HG03558 (cell line): ENCODE measurements around the gene FOXRED1.
"Not testable (repeated sequence)": the region's sequence is repeated elsewhere in the genome, so short reads cannot be mapped to it uniquely, and the experiment has no call there.

Experiments
- ATAC-seq: cut with Tn5 transposase; IDR thresholded peaks from one replicate; pipeline ENCODE4 v1.9.1; 2021; ENCODE audit warnings: moderate number of reproducible peaks; ENCODE audit not compliant: unreplicated experiment; ENCODE audit errors: extremely low read depth

FOXRED1 gene

DNA sequence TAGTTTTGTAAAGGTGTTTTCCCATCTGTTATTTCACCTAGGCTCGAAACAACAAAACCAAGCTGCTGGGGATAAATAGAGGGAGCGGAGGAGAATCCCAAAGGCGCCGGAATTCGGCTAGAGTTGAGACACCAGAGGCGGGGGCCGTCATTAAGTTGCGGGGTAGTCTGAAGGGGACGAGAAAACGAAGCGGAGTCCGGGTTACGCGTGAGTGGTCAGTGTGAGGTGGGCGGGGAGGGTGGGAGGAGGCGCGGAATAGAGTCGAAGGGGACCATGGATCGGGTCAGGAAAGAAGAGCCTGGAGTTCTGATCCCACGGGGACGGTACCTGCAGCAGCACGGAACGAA, 620 bp upstream of the FOXRED1 start:
- no peak for ATAC-seq

DNA sequence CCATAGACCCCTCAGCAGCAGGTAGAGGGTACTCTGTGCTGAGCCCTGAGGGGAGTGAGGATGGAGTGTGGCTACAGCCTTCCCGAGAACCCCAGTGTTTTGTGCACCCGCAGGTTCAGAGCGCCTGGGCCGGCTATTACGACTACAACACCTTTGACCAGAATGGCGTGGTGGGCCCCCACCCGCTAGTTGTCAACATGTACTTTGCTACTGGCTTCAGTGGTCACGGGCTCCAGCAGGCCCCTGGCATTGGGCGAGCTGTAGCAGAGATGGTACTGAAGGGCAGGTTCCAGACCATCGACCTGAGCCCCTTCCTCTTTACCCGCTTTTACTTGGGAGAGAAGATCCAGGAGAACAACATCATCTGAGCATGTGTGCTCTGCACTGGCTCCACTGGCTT, 8.4 kb downstream of the FOXRED1 start:
- no peak for ATAC-seq

DNA sequence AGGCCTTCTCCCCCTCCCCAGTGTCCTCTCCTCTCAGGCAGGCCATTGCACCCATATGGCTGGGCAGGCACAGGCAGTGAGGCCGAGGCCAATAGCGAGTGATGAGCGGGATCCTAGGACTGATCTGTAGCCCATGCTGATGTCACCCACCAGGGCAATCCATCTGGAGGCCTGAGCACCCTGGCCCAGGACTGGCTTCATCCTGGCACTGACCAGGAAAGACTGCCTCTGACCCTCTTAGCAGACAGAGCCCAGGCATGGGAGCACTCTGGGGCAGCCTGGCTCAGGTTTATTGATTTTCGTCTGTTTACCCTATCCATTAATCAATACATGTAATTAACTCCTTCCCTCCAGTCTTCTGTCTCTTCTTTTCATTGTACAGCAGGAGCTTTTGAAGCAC, 8.8 kb downstream of the FOXRED1 start:
- ATAC-seq = no peak

DNA sequence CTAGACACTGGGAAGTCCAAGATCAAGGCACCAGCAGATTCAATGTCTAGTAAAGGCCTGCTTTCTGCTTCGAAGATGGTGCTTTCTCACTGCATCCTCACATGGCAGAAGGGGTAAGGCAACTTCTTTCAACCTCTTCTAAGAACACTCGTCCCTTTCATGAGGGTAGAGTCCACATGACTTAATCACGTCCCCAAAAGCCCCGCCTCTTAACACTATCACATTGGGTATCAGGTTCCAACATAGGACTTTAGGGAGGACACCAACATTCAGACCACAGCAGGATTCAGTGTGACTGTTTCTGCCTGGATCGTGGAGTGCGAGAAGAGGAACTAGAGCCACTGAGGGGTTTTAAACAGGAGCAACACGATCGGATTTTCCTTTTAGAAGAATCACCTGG, 10.2 kb downstream of the FOXRED1 start:
- ATAC-seq = no peak

DNA sequence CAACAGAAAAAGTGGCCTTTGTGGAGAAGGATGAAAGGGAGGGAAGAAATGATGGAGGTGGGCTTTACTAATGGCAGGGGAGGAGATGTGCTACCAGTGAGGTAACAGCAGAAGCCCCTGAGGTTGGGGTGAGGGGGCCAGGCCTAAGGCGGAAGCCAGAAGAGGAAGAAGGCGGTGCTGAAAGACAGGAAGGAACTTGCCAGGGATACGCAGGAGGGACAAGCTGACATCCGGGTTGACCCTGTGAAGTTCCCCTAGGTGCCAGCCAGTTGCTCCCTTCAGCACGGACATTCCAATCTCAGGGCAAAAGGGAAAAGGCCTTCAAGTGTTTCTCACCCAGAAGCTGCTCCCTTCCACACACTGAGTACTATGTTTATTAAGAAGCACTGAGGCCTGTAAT, 11.6 kb downstream of the FOXRED1 start:
- ATAC-seq = no peak

DNA sequence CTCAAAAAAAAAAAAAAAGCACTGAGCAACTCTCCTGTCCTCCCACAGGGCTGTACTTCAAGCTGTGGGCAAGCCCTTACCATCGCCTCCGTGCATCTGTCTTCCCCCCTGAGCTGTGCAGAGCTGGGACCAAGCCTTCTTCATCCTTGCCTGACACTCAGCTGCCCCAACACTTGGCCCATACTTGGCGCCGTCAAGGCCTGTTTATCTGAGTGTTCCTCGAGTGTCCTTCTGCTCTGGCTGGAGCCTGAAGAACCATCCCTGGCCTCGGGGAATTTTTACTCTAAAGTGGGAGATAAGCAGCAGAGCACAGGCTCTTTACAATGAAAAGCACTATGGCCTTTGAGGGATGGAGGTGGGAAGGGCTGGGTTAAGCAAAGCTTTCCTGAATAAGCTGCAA, 12.3 kb downstream of the FOXRED1 start:
- ATAC-seq = no peak

DNA sequence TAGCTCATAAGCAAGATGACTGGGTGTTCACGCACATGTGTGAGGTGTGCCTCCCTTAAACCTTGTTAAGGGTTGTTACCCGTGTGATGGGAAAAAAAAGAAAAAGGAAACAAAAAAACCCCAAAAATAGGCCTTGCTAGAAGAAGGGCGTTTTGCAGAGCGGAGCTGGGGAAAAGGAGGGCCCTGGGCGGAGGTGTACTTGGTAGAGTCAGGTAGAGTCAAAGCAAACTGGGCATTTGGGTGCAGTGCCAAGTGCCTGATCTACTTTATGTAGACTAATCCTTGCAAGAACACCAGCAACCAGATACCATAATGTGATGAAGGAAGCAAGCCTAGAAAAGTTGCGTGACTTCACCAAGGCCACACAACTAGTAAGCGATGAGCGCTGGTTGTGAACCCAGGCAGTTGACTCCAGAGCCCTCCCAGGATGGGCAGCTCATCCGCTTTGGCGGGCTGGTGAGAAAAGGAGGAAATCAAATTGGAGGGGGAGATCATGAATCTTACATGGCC, 12.8 kb downstream of the FOXRED1 start:
- ATAC-seq = no peak

DNA sequence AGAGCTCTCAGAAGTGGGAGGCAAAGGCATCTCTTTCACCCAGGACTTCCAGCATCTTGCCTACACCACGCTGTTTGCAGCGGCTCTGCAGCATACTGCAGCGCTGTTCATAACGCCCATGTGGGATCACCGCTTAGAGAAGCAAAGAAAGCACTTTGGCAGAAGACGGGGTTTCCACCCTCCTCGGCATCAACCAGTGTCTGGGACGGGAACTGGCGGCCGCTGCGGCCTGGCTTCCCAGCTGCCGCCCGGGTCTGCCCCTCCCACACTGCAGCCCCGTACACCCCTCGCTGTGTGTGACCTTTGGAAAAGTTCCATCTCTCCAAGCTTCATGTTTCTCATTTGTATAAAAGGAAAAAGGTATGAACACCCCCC, 13.4 kb downstream of the FOXRED1 start:
- ATAC-seq = no peak

DNA sequence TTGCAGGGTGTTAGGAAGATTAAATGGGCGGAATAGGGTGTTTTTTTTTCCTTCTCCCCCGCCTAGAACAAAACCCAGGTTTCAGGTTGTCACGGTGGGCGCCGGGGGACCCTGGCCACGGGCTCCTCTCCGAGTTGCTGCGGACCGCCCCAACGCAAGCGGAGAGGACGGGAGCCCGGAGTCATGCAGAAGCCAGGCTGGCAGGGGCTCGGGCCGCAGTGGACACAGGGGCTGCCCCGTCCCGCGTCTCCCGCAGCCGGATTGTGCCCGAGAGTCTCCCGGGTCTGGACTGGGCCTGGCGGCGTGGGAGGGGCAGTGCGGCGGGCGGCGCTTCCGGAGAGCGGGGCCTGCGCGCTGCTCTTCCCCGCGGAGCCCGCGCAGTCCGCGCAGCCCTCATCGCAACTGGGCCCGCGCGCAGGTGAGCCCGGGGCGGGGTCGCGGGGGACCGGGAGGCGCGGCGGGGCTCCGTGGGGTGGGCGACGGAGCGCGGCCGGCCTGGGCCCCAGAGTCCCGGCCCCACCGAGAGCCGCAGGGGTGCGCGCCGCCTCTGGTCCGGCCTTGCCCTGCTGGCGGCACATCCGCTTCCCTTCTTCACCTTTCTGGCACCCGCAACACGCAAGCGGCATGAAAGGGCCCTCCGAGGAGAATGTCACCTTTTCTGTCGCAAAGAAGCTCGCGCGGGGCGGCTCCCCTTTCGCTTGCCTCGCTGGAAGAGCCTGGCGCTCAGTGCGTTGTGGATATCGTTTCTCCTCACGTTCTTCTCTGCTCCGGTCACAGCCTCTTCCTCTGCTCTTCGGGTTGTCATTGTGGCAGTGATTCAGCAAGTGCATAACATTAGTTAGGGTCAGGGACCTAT, 14.0 kb downstream of the FOXRED1 start, which contains the start of gene TIRAP:
TSS of gene TIRAP (plus strand) at position 358 of the 856 bp plus-strand sequence. CDS start 7,802 bp downstream, outside the sequence.
- ATAC-seq = peak; percentile 34

DNA sequence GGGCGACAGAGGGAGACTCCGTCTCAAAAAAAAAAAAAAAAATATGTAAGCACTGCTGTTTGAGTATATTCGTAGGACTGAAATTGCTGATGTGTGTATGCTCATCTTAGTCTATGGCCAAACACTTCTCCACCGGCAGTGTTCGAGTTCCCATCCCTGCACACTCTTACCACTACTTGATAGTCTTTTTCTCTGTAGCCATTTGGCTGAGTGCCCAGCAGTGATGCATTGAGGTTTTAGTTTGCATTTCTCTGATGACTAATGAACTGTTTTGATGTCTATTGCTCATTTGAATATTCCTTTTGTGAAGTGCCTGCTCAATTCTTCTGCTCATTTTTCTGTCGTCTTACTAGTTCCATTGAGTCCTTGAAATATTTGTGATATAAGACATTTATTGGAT, 15.9 kb downstream of the FOXRED1 start:
- ATAC-seq = peak; percentile 59

DNA sequence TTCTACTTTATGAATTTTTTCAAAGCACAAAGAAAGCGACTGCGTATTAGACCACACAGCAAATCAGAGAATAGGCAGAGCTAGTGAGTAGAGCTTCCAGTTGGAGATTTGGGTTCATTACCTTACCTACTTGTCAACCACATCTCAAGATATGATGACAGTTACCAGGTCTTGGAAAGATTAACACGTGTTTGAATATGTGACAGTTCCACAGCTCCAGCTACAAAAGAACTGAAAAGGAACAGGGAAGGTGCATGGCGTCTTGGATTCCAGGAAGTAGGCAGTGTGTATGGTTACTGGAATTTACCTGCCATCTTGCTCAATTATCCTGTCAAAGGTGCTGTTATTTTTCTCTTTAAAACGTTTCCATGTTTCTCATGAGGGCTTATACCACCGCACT, 19.3 kb downstream of the FOXRED1 start:
- no peak for ATAC-seq

DNA sequence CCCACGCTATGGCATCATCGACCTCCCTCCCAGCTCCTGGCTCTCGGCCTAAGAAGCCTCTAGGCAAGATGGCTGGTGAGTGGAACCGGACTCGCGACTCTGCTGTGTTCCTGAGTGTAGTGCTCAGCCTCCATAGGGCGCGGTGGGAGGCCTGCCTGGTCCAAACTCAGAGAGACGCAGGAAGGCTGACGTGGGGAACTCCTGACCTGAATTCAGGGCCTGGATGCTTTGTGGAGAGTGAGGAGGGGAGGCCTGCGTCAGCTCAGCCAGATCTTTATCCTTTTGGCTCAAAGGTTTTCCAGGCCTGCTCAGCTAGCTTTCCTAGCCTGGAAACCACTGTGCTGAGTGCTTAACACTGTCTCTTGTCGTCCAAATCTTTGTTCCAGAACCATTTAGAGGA, 21.9 kb downstream of the FOXRED1 start:
- ATAC-seq = no peak

DNA sequence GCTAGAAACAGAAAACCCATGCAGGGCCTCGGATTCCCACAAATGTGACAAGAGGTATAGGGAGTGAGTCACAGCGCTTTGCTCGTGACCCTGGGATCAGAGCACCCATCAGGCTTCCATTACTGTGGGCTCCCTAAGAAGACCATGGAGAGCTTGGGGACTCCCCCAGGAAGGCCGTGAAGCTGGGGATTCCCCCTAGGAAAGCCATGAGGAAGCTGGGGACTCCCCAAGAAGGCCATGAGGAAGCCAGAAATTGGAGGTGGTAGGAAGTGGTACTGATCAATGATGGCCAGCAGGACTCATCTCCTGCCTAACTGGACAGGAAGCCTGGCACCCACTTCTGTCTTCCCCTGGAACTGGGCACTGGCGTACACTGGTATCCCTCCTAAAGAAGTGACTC, 24.8 kb downstream of the FOXRED1 start:
- no peak for ATAC-seq

DNA sequence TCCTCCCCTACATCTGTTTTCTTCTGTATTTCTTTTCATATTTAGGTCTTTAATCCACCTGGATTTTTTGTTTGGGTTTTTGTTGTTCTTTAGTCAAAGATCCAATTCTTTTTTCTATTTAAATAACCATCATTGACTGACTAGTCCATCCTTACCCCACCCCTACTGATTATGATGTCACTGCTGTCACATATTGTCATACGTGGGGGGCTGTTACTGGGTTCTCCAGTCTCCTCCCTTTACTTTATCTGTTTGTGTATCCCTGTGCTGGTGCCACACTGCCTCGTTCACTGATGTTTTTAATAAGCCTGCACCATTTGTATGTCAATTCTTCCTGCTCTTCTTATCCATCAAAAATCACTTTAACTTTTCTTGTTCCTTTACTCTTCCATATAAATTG, 28.1 kb downstream of the FOXRED1 start:
- ATAC-seq = no peak

DNA sequence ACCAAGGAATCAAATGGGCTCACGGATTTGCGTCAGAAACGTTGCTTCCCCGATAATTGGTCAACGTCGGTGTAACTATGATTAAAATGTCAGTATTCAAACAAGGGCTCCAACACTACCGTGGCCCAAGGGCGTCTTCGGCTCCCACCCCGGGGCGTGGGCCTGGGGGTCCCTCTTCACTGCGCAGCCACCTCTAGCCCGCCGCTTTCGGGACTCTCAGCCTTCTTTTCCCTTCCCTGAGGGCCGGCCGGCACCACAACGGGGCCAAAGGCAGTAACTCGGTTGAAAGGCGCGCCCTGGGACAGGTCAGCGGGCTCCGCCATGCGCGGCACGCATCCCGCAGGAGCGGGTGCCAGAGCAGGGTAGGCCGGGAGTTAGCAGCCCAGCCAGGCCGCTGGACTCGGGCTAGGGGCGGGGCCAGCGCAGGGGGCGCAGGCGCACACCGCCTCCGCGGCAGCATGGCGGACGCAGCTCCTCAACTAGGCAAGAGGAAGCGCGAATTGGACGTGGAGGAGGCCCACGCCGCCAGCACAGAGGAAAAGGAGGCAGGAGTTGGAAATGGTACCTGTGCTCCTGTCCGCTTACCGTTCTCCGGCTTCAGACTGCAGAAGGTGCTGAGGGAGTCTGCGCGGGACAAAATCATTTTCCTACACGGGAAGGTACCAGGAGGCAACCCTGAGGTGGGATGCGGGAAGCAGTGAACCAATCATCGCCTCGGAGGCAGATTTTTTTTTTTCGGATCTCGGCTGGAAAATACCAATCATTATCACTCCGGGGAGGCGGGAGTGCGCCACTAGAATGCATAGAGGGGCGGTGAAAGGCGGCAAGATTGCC, 34.9 kb downstream of the FOXRED1 start, which contains the start of gene DCPS:
TSS of gene DCPS (plus strand) at position 438 of the 834 bp plus-strand sequence. CDS start at position 459, 21 bp downstream.
- ATAC-seq = peak; percentile 65

DNA sequence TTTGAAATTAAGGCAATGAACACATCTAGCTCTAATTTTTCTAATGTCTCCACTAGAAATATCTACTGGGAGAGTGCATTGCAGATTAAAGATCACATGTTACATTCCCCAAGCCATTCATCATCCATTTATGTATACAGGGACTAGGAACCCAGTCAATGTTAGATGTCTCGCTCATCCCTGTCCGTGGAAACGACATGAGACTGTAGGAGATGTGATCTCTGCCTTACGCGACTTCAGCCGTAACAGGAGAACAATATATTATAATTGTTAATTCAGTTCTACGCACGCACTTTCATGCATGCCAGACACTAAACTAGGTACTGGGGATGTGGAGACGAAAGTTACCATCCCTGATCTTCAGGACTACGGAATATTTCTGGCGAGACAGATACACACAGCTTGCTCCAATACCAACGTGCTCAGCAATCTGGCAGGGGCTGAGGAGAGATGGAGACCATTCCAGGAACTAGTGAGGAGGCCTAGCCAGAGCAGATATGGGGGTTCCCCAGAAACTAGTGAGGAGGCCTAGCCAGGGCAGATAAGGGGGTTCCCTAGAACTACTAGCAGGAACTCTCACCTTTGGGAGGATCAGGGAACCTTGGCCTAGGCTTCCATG, 35.6 kb downstream of the FOXRED1 start:
- no peak for ATAC-seq

DNA sequence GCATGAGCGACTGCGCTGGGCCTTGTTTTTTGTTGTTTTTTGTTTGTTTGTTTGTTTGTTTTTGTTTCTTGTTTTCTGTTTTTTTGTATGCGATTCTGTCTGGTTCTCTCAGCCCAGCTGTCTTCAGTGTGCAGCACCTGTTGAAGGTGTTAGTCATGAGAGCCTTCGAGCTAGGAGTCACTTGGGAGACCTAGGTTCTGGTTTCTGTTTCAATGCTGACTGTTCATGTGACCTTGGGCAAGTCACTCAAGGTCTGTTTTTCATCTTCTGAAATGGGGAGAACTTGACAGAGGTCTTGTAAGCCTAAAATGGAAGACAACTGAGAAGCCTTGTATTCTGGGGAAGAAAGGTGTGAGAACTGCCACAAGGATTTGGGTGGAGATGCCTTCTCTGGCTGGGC, 36.7 kb downstream of the FOXRED1 start:
- ATAC-seq = peak; percentile 46

DNA sequence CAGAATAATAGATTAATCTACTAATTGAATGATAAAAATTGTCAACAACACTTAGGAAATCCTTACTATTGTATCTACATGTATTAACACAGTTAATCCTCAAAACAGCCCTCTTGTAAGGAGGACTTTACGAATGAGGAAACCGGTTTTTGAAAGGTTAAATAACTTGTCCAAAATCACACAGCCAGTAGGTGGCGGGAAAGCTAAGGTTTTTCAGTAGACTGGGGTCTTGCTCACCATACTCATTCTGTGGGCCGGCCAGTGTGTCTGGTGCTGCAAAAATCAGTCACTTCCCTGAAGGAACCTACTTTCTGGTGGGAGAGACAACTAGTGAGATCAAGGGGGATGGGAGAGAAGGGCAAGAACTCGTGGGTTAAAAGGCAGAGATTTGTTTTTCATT, 38.8 kb downstream of the FOXRED1 start:
- no peak for ATAC-seq

DNA sequence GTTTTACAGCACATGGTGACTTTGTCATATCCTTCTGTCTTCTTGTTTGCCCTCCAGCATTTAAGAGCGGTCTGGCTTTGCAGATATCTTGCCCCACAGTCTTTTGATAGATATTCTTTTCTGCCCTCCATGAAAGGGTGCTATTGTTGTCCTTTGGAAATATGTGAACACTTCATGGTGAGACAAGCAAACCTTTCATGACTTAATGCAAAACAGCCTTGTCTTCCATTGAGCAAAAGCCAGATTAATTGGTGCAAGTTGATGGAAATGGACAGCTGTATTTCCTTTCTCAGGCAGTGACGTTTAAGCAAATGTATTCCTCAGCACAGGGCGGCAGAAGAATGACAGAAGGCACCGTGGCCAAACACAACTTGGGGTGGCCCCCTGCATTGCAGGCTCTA, 39.3 kb downstream of the FOXRED1 start:
- ATAC-seq = no peak

DNA sequence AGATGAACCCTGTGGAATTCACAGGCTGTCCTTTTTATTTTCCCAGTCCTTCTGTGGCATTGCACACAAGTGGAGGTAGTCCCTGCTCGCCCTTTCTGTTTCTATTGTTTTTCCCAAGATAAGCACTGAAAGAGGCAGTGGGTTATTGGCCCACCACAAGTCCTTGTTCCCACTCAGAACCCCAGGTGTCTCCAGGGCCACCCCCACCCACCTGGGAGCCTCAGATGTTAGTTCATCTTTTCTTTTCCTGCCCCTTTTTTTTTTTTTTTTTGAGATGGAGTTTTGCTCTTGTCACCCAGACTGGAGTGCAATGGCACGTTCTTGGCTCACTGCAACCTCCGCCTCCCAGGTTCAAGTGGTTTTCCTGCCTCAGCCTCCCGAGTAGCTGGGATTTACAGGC, 39.8 kb downstream of the FOXRED1 start:
- ATAC-seq = not testable (repeated sequence)
